Measurements from ENCODE around the gene ANXA1.

DNA sequence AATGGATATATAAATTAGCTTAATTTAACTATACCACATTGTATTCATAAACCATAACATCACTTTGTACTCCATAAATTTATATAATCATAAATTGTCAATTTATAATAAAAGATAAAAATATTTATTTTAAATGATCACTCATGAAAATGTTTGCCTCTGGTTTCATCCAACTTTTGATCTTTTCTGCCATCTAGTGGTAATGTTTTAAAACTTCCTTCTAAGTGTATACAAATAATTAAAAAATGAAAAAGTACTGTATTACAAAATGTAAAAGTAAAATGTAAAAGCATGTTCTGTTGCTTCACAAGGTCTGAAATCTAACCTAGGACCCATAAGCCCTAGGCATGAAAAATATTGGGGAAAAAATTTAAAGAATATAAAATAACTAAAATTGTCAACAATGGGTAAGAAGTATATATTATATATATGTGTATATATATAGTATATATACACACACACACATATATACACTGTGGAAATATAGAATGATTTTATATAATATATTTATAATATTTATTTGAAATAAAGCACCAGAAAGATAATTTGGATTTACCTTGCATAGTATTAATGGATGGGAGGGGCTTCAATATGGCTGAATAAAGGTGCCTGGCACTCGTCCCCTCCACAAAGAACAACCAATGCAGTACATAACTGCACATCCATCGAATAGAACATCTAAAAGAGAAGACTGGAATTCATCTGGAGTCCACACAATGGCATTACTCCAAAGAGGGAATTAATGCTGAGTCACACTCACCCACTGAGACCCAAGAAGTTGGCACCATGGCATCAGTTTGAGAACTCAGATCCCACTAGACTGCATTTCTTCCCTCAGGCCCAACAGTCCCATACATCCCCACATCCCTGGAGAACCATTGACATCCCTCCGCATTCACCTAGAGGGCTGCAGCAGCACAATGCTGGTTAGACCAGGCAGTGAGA, 32.5 kb downstream of the ANXA1 start:
- TF ChIP-seq, protein P1, sequence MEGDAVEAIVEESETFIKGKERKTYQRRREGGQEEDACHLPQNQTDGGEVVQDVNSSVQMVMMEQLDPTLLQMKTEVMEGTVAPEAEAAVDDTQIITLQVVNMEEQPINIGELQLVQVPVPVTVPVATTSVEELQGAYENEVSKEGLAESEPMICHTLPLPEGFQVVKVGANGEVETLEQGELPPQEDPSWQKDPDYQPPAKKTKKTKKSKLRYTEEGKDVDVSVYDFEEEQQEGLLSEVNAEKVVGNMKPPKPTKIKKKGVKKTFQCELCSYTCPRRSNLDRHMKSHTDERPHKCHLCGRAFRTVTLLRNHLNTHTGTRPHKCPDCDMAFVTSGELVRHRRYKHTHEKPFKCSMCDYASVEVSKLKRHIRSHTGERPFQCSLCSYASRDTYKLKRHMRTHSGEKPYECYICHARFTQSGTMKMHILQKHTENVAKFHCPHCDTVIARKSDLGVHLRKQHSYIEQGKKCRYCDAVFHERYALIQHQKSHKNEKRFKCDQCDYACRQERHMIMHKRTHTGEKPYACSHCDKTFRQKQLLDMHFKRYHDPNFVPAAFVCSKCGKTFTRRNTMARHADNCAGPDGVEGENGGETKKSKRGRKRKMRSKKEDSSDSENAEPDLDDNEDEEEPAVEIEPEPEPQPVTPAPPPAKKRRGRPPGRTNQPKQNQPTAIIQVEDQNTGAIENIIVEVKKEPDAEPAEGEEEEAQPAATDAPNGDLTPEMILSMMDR (IDR thresholded peaks at IDR 0.05) = peak; percentile 27 to 60 (median 42)
- TF ChIP-seq POLR2A (IDR thresholded peaks at IDR 0.05) = no peak
